Stimulated activated effector memory CD8-positive, alpha-beta T cell treated with anti-CD3 and anti-CD28 coated beads, Interleukin-12 subunit alpha, Interleukin-12 subunit beta, amount 100 ng/mL, for 72 hours (primary cell): Measurements from ENCODE around the gene CTTN.

Experiments used
- ATAC-seq: fragments of 150-1000 bp; cut with Tn5 transposase; 2 replicates; pipeline ENCODE4 v1.10.0; 2021
- DNase-seq, 2 donors: peaks; one replicate each; pipeline ENCODE4 v3.0.0; 2021 to 2022; ENCODE audit warnings: low spot score in 2 of 2
- H3K27ac Mint-ChIP-seq: one replicate; pipeline ENCODE4 v1.8.0; 2022; ENCODE audit warnings: mild to moderate bottlenecking, mixed read lengths
- H3K36me3 Mint-ChIP-seq: one replicate; pipeline ENCODE4 v1.8.0; 2022; ENCODE audit warnings: mild to moderate bottlenecking, mixed read lengths
- H3K4me1 Mint-ChIP-seq: one replicate; pipeline ENCODE4 v1.8.0; 2022; ENCODE audit warnings: mixed read lengths
- H3K4me3 Mint-ChIP-seq: one replicate; pipeline ENCODE4 v1.8.0; 2022; ENCODE audit warnings: mild to moderate bottlenecking, mixed read lengths
- H3K9me3 Mint-ChIP-seq: one replicate; pipeline ENCODE4 v1.8.0; 2022; ENCODE audit warnings: mixed read lengths

Gene CTTN

DNA sequence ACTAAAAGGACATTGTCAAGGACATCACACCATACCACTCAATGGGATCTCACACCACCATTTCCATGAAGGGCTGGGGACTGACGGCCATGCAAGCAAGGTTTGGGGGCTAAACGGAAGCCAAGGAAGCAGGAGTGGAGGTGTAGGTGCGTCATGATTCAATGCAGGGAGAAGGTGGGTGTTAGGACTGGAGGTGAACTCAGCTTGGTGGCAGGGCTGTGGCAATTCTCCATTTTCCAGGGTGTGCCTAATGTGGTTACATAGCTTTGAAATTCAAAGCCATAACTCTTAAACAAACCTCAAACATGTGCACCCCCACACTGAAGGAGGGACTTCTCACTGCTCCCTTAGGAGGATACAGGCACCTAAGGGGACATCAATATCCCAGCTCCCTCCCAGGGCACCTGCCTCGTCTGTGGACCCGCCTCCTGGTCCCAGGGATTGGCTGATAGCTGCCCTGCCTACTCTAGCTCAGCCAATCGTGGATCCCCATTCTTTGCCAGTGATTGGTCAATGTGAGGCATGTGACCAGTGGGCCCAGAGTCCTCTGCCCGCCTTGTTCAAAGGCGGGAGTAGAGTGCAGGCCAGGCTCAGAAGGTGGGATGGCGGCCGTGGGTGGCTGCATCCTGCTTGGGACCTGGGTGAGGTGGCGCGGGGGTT is 64.6 kb downstream of the CTTN start:
- ATAC-seq = no peak
- no peaks in the 10 kb centered on the region for H3K9me3 Mint-ChIP-seq
- DNase-seq = no peak
- no peak overlapping the region for H3K4me3 Mint-ChIP-seq
- peaks cover 13% of the 10 kb centered on the region for H3K4me1 Mint-ChIP-seq
- H3K36me3 Mint-ChIP-seq = no peaks in the 10 kb centered on the region
- no peak overlapping the region for H3K27ac Mint-ChIP-seq

DNA sequence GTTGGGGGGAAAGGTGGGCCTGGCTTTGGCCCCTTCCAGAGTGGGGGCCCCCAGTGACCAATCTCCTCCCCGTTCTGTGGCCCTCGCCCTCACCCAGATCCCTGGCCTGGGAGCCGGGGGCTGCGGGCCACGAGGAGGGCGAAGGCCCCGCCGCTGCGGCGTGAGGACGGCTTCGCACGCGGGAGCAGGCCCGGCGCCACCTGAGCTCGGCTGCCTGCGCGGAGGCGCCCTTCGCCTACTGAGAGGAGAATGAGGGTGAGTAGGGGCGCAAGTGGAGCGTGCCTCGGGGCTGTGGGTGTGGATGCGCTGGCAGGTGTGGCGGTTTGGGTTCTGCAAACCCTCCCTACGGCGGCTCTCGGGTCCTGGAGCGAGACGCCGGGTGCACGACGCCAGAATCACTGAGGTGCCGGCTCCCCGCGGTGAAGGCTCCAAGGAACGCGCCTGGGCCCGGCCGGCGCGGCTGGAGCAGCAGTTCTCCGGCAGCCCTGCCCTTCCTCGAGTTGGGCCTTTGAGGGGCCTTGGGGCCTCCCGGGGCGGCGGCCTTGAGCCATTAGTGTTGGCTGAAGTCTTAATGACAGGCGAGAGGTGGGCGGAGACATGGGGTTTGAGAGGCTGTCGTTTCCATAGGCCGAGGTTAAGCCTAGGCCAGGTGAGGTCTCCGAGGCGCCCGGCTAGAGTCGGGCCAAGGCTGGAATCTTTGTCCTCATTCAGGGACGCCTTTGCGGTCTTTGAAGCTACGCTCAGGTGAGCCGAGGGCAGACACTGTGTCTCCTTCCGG is 65.3 kb downstream of the CTTN start:
- Mint-ChIP-seq H3K27ac (no peak overlapping the region), H3K4me1 (peaks cover 13% of the 10 kb centered on the region), H3K36me3 (no peaks in the 10 kb centered on the region), H3K9me3 (no peaks in the 10 kb centered on the region), H3K4me3 (no peak overlapping the region)
- ATAC-seq (no peak), DNase-seq (no peak)

DNA sequence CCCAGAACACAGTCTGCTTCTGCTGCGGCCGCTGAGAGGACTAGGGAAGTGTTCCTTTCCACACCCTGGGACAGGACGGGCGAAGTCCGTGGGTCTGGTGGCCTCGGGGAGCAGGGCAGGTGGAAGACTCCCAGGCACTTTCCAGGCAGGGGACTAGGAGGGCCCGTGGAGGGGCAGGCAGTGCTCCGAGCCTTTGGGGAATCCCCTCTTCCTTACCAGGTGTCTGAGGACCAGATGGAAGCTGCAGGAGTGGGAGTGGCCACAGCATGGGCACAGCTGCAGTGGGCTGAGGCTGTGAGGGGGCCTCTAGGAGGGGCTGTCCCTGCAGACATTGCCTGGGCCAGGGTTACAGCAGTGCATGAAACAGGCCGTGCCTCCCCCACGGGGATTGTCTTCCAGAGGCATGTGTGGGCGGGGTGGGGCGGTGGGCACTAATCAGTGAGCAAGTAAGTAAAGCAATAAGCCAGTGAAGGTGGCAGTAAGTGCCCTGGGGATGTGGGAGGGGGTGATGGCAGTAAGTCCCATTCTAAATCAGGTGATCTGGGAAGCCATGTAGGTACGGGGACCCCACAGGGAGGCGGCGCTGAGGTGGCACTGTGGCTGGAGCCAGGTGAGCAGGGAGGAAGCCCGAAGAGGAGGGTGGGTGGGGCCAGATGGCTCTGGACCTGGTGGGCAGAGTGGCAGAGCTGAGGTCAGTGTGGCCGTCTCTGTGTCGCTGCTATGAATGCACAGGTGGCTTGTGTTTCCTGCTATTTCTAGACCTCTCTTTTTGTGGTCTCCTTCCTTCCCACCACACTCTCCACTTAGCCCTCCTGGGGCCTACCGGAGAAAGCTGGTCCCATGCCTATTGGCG is 66.4 kb downstream of the CTTN start:
- peak; percentile 24 for ATAC-seq
- H3K36me3 Mint-ChIP-seq = no peaks in the 10 kb centered on the region
- no peak for DNase-seq
- H3K9me3 Mint-ChIP-seq = no peaks in the 10 kb centered on the region
- peaks cover 13% of the 10 kb centered on the region for H3K4me1 Mint-ChIP-seq
- H3K4me3 Mint-ChIP-seq = no peak overlapping the region
- H3K27ac Mint-ChIP-seq = peak overlapping the region; percentile 43

DNA sequence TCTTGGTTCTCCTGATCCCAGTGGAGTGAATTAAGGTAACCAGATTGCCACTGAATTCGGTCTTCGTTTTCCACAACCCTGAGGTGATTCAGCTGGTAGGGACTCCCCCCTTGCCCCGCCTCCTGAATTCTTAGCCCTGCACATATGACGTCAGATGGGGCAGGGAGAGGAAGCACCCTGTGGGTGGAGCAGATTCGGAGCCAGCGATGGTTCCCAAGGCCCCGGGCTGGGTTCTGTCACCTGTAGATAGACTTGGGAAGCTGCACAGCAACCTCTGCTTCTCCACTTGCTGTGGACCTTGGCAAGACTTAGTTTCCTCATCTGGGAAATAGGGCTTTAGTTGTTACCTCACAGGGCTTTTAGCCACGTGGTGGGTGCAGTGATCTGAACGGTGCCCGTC is 67.8 kb downstream of the CTTN start:
- DNase-seq (no peak), ATAC-seq (no peak)
- H3K9me3 Mint-ChIP-seq = no peaks in the 10 kb centered on the region
- no peak overlapping the region for H3K4me3 Mint-ChIP-seq
- no peak overlapping the region for H3K27ac Mint-ChIP-seq
- H3K4me1 Mint-ChIP-seq = peaks cover 13% of the 10 kb centered on the region
- no peaks in the 10 kb centered on the region for H3K36me3 Mint-ChIP-seq

DNA sequence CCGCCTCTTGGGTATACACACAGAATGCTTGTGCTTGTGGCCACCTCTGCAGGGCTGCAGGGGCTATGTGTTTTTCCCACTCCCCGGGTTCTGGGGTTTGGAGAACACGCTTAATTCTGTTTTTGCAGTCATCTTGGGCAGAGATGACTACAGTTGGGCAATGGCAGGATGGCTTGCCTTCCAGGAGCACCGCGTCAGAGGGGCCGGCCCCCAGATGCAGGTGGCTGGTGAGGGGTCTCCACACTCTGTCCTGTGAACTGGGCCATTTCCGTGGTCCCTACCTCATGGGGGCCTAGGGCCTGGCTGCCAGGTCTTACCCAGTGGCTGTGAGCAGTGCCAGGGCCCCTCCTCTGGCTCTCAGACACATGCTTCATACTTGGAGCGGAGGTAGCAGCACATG is 68.3 kb downstream of the CTTN start:
- Mint-ChIP-seq H3K4me1 (peaks cover 13% of the 10 kb centered on the region), H3K27ac (no peak overlapping the region), H3K36me3 (no peaks in the 10 kb centered on the region), H3K4me3 (no peak overlapping the region), H3K9me3 (no peaks in the 10 kb centered on the region)
- no peak for DNase-seq
- ATAC-seq = no peak

DNA sequence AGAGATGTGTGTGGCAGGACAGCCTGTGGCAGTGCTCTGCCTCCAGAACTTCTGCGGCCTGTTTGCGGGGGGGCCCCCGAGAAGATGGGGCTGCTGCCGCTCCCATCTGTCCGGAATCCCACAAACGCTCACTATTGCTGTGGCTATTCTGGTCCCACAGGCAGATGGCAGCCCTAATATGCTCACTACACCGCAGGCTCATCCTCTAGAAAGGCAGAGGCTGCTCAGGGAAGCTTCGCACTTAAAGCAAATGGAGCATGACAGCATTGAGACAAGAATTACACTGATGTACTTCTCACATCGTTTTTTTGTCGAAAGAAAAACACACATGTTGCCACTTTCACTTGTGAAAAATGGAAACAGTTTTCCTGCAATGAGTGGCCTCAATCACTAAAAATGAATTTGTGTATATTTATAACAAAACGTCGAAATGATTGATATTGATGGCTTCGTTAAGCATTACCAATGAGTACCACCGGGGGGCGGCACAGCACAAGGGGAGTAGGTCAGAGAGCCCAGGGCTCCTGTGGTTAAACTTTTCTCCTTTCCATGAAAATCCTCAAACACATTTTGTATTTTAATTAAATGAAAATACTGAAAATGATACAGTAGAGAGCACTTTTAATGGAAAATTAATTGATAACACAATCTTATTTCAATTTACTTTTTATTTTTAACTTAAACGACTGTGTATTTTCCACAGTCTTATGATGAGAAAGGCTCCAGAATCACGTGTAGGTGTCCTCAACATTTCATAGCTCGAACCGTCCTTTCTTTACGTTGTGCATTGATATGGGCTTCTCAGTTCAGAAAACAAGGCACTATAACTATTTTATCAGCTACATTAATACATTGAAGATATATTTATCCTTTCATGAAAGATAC is 69.1 kb downstream of the CTTN start:
- Mint-ChIP-seq H3K36me3 (no peaks in the 10 kb centered on the region), H3K9me3 (no peaks in the 10 kb centered on the region), H3K4me1 (peaks cover 13% of the 10 kb centered on the region), H3K4me3 (no peak overlapping the region), H3K27ac (no peak overlapping the region)
- ATAC-seq (no peak), DNase-seq (peak; percentile 30 to 74)

DNA sequence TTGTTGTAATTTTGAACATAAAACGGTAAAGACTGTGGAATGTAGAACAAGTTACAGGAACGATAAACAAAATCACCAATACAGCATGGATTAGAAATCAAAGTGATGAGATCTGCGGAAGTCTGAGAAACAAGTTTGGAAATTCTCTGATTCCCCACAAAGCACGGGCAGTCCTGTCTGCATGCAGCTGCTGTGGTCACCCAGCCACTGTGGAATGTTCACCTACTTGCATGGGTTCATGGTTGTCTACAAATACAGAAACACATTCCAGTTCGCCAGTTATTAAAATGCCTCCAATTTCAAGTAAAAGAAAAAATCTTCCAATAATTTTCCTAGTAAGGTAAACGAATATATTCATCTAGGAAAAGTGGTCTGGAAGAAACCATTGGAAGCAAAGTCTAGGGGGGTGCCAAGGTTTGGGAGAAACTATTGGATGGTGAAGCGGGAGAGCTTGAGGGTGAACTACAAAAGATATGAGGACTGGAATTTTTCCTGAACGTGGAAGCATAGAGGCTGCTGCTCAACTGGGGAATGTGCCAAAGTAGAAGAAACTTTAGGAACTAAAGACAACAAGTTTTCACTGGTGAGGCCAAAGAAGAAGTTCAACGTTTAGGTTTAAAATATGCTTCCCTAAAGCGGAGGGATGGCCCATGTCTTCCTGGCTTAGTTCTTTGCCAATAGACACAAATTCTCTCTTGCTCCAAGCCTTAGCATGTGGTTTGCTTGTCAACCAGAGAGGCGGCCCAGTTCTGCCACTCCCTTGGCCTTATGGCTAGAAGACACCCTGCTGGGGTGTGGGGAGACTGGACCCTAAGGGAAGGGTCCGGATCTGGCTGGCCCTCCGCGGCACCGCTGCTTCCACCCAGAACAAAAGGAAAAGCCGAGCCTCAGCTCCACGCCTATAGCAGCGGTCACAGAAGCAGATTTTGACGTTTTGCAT is 70.2 kb downstream of the CTTN start:
- H3K4me1 Mint-ChIP-seq = peaks cover 13% of the 10 kb centered on the region
- no peak overlapping the region for H3K27ac Mint-ChIP-seq
- ATAC-seq (no peak), DNase-seq (no peak)
- no peaks in the 10 kb centered on the region for H3K36me3 Mint-ChIP-seq
- no peak overlapping the region for H3K4me3 Mint-ChIP-seq
- no peaks in the 10 kb centered on the region for H3K9me3 Mint-ChIP-seq

DNA sequence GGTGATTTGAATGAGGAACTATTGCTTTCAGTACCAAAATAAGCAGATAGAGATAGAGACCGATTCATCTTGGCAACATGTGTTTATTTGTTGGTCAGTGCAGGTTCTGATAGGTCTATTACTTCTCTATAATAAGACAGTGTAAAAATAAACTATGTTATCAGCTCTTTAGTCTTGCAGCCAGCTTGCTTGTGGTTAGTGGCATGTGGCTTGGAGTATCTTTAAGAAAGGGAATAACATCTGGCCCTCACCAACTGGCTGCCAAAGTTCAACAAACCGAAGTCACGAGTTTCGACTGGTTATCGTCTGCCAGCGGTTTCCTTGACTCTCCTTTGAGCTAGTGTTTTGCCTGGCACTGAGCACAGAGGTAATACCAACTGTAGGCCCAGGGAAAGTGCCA is 71.8 kb downstream of the CTTN start:
- no peaks in the 10 kb centered on the region for H3K36me3 Mint-ChIP-seq
- no peaks in the 10 kb centered on the region for H3K9me3 Mint-ChIP-seq
- H3K4me3 Mint-ChIP-seq = no peak overlapping the region
- H3K4me1 Mint-ChIP-seq = peaks cover 5% of the 10 kb centered on the region
- DNase-seq = no peak
- no peak overlapping the region for H3K27ac Mint-ChIP-seq
- no peak for ATAC-seq

DNA sequence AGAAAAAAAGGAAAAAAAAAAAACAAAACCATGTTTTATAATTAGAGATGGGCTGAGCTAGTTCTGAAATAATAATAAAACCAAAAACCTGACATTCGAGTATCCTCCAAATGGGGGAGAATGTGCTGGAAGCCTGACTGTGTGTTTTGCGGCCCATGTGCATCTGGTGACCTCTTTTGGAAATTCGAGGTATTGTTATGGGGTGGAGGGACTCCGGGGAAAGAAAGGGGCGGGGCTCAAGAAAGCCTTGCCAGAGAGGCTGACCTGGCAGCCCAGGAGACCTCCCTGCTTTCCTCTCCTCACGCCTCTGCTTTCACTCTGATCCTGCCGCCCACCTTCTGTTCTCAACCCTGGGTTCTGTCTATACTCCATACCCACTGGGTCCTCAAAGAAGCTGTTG is 72.9 kb downstream of the CTTN start:
- Mint-ChIP-seq H3K27ac (no peak overlapping the region), H3K36me3 (no peaks in the 10 kb centered on the region), H3K4me3 (no peak overlapping the region), H3K9me3 (no peaks in the 10 kb centered on the region), H3K4me1 (no peaks in the 10 kb centered on the region)
- no peak for DNase-seq
- ATAC-seq = peak; percentile 29

DNA sequence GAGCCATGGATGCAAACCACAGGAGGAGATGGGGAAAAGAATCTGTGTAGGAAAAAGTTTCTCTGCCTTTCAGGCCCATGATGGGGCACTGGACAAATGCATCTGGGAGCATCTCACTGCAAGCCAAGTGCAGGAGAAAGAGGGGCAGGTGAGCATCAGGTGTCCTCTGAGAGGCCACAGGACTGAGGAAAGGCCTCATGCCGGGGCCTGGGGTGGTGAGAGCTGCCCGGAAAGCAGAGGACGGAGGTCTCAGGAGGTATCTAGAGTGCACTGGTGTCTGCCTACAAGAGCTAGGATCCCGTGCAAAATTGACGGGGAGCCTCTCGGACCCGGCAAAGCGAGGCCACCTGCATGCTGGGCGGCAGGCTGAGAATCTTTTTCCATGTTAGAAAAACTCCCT is 73.9 kb downstream of the CTTN start:
- DNase-seq = no peak
- no peaks in the 10 kb centered on the region for H3K4me1 Mint-ChIP-seq
- H3K36me3 Mint-ChIP-seq = no peaks in the 10 kb centered on the region
- no peaks in the 10 kb centered on the region for H3K9me3 Mint-ChIP-seq
- no peak overlapping the region for H3K4me3 Mint-ChIP-seq
- no peak overlapping the region for H3K27ac Mint-ChIP-seq
- ATAC-seq = no peak

DNA sequence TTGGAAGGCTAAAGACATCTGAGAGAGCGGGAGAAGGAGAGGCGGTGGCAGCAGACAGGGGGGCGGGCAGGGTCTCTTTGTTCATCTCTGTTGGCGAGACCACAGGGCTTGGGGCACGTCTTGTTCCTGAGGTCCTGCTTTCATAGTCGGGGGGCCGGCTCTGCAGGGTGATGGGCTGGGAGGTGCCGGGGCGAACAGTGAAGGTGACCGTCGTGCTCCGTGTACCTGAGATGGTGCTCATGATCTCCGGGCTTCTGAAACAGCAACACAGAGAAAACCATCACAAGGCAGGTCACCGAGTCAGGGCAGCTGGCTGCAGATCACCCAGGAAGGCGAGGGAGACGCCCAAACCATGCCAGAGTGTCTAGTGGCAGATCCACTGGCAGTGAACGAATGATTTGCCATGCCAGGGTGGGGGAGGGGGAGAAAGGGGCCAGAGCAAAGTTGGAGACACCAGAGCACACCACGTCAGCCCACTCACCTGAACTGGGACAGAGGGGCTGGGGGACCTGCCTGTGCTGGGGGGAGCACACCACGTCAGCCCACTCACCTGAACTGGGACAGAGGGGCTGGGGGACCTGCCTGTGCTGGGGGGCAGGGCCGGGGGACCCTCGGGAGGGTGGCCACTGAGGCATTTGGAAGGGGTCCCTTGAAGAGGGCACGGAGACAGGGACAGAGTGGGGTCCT is 75.0 kb downstream of the CTTN start:
- H3K9me3 Mint-ChIP-seq = no peaks in the 10 kb centered on the region
- no peak overlapping the region for H3K27ac Mint-ChIP-seq
- H3K4me3 Mint-ChIP-seq = no peak overlapping the region
- DNase-seq (no peak), ATAC-seq (no peak)
- H3K4me1 Mint-ChIP-seq = no peaks in the 10 kb centered on the region
- no peaks in the 10 kb centered on the region for H3K36me3 Mint-ChIP-seq

DNA sequence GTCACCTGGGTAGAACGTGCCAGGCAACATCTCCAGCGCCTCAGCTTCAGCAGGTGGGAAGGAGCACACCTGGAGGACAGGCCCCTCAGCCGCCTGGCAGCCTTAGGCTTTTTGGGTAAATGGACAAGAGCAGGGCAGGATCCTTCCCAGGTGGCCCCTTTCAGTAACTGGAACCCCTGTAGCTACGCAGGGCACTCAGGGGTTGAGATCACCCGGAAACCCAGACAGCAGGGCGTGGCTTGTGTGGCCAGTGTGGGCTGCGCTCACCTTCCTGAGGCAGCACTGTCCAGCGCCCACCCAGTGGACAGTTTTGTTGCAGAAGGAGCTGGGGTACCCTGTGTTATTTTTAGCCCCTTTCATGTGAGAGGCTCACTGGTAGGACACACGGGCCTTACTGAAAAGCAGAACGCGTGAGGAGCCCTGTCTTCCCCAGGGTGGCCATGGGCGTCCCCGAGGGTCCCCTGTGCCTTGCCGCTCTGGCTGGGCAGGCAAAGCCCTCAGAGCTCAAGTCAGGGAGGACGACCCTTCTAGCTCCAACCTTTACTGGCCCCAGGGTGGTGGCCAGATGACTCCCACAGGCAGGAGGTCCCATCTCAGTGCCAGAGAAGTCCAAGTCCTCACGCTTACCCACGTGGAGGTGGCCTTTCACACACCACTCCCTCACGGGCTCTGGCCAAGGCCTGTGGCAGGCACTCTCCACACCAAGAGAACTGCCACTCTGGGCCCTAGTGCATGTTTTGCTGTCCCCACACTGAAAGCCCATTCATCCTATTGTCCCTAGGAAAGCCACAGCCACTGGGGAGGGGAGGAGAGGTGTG is 75.8 kb downstream of the CTTN start:
- Mint-ChIP-seq H3K36me3 (no peaks in the 10 kb centered on the region), H3K9me3 (no peaks in the 10 kb centered on the region), H3K4me1 (no peaks in the 10 kb centered on the region), H3K4me3 (no peak overlapping the region), H3K27ac (no peak overlapping the region)
- no peak for DNase-seq
- no peak for ATAC-seq

DNA sequence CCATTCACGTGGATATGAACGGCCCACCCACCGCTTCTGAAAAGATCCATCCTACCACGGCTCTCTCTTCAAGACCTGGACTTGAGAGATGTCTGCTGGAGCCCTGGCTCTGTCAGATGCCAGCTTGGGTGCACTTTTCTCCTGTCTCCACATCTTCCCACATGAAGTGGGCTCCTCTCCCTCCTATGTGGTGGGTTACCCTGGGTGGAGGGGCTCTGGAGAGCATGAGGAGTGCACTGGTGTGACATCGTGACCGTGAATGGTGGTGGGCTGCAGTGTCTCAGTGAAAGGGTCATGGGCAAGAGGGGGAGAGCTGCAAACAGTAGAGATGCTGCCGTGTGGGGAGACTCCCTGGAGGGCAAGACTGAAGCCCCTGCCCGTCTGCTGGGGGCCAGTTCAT is 76.4 kb downstream of the CTTN start:
- no peak overlapping the region for H3K4me3 Mint-ChIP-seq
- H3K36me3 Mint-ChIP-seq = no peaks in the 10 kb centered on the region
- no peaks in the 10 kb centered on the region for H3K4me1 Mint-ChIP-seq
- H3K9me3 Mint-ChIP-seq = no peaks in the 10 kb centered on the region
- H3K27ac Mint-ChIP-seq = no peak overlapping the region
- ATAC-seq = no peak
- no peak for DNase-seq
